DOHH2 (cell line): ENCODE results near the gene SUMF2.
"Not testable (repeated sequence)": the region's sequence is repeated elsewhere in the genome, so short reads cannot be mapped to it uniquely, and the experiment has no call there.

Experiments used
- EZH2phosphoT487 ChIP-seq: fragments of 200-600 bp; sonication (generic); IDR thresholded peaks from 2 replicates; pipeline ENCODE4 v1.6.1; 2017; ENCODE audit warnings: borderline replicate concordance, mild to moderate bottlenecking, antibody characterized with exemption, low read length, moderate library complexity, mixed read lengths
- TF ChIP-seq, protein P1 (sequence below): fragments of 200-600 bp; sonication (generic); IDR thresholded peaks from one replicate; pipeline ENCODE4 v1.5.1; 2014; ENCODE audit warnings: antibody characterized with exemption, mild to moderate bottlenecking, low read depth, low read length; ENCODE audit not compliant: poor library complexity, severe bottlenecking

DNA sequence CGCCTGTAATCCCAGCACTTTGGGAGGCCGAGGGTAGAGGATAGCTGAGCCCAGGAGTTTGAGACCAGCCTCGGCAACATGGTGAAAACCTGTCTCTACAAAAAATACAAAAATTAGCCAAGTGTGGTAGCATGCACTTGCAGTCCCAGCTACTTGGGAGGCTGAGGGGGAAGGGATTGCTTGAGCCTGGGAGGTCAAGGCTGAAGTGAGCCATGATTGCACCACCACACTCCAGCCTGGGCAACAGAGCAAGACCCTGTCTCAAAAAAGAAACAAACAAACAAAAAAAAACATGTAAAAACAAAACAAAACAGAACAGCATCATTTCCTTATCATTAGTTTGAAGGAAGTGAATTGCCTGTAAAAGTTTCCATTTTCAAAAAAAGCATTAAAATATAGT, 48.2 kb downstream of the SUMF2 start:
- TF ChIP-seq, protein P1, sequence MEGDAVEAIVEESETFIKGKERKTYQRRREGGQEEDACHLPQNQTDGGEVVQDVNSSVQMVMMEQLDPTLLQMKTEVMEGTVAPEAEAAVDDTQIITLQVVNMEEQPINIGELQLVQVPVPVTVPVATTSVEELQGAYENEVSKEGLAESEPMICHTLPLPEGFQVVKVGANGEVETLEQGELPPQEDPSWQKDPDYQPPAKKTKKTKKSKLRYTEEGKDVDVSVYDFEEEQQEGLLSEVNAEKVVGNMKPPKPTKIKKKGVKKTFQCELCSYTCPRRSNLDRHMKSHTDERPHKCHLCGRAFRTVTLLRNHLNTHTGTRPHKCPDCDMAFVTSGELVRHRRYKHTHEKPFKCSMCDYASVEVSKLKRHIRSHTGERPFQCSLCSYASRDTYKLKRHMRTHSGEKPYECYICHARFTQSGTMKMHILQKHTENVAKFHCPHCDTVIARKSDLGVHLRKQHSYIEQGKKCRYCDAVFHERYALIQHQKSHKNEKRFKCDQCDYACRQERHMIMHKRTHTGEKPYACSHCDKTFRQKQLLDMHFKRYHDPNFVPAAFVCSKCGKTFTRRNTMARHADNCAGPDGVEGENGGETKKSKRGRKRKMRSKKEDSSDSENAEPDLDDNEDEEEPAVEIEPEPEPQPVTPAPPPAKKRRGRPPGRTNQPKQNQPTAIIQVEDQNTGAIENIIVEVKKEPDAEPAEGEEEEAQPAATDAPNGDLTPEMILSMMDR = not testable (repeated sequence)
- not testable (repeated sequence) for TF ChIP-seq EZH2phosphoT487
